ENCODE measurements around the gene SUFU. TPM values are rescaled to one million over a fixed set of nuclear protein-coding genes. Genes with fewer than 3 reads are reported as not detected.

The SUFU gene
- total and polyA plus RNA-seq, 2 of the 4 experiments (the other 2 are of a cell fraction): 2.2 to 11.0 TPM

DNA sequence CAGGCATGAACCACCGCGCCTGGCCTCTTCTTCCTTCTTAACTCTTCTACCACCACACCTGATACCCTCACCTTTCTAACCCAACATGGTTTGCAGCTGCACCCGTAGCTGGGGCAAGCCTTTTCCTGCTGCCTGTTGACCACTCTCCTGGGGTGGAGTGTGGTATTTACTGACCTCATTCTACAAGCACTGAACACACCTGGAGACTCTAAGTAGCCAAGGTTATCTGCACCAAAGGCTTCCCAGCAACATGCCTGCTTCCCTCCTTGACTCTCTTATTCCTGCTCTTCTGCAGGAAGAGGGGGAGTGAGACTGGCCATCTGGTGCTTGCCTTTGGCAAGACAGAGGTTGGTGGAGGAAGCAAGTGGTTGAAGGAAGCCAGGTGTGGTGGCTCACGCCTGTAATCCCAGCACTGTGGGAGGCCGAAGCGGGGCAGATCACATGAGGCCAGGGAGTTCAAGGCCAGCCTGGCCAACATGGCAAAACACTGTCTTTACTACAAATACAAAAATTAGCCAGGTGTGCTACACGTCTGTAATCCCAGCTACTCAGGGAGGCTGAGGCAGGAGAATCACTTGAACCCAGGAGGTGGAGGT is 11.3 kb upstream of the SUFU start:
- H3K9ac ChIP-seq (ENCODE audit: low read depth, low read length): no peak overlapping the region
- no peaks in the 10 kb centered on the region for H3K27me3 ChIP-seq (ENCODE audit: control insufficient read depth, insufficient read depth, low read length)
- ChIA-PET POLR2A (ENCODE audit: unreplicated experiment) (no interaction called here), CTCF (no interaction called here)
- dilution Hi-C loops (cut with HindIII; ENCODE audit: low sequenced_read_pairs, unreplicated experiment) (no loop called here), in situ Hi-C loops (cut with MboI; ENCODE audit: low sequenced_read_pairs) (no loop called here), intact Hi-C loops (cut with micrococcal nuclease) (no loop called here)
- H2BK15ac ChIP-seq (ENCODE audit: low read depth, low read length): no peak overlapping the region
- H3K4ac ChIP-seq (ENCODE audit: low read depth, low read length): no peak overlapping the region
- ATAC-seq (ENCODE audit: low read depth): no peak
- no peak overlapping the region for H3K4me3 ChIP-seq (ENCODE audit: insufficient read depth, low read depth, low read length)
- peaks cover 14% of the 10 kb centered on the region; the same call in 1 of the 2 replicates for H3K9me1 ChIP-seq (ENCODE audit: insufficient read depth, low read length)
- no peak overlapping the region for H3K23ac ChIP-seq (ENCODE audit: low read depth, low read length)
- no peak overlapping the region for H3K56ac ChIP-seq (ENCODE audit: extremely low read depth, insufficient read depth, low read length)
- 100% methylated on average over 2 of the region's 7 CpGs; no CpG with 5 or more reads in 1 of the 2 experiments for WGBS, 2 experiments (ENCODE audit: extremely low coverage in 2 of 2, insufficient read length in 1 of 2)
- H3K18ac ChIP-seq (ENCODE audit: low read depth, low read length): no peak overlapping the region
- peaks cover 24% of the 10 kb centered on the region for H3K36me3 ChIP-seq (ENCODE audit: control insufficient read depth, insufficient read depth, low read length)
- H4K5ac ChIP-seq (ENCODE audit: low read depth, low read length): no peak overlapping the region
- H2BK5ac ChIP-seq (ENCODE audit: low read depth, low read length, poor library complexity, severe bottlenecking): no peak overlapping the region
- no peak overlapping the region for H2AFZ ChIP-seq (replicated peaks; ENCODE audit: low read length, poor library complexity)
- peaks cover 25 to 68% of the 10 kb centered on the region in 2 experiments for H3K79me1 ChIP-seq (ENCODE audit: low read depth in 1 of 2, low read length in 2 of 2)
- no peak overlapping the region for H4K91ac ChIP-seq (ENCODE audit: insufficient read depth, low read depth, low read length)
- H2AK9ac ChIP-seq (replicated peaks; ENCODE audit: low read depth, low read length, poor library complexity): no peak overlapping the region
- no peak overlapping the region for H2BK120ac ChIP-seq (ENCODE audit: low read depth, low read length)
- no peaks in the 10 kb centered on the region for H3K4me1 ChIP-seq (ENCODE audit: control insufficient read depth, insufficient read depth, low read length)
- no peak overlapping the region for H4K8ac ChIP-seq (ENCODE audit: low read depth in 2 of 2, low read length in 2 of 2)
- no peak overlapping the region for H3K27ac ChIP-seq (ENCODE audit: insufficient read depth, low read length)
- DNase-seq: no peak
- no peak overlapping the region for H3K14ac ChIP-seq (replicated peaks; ENCODE audit: low read depth, low read length)
- H3K4me2 ChIP-seq (ENCODE audit: low read depth, low read length): no peak overlapping the region
- H4K20me1 ChIP-seq (ENCODE audit: insufficient read depth, low read length): peaks cover 63% of the 10 kb centered on the region
- TF ChIP-seq RFX5 (IDR thresholded peaks at IDR 0.05; ENCODE audit: low read depth, low read length): no peak
- TF ChIP-seq, protein P1, sequence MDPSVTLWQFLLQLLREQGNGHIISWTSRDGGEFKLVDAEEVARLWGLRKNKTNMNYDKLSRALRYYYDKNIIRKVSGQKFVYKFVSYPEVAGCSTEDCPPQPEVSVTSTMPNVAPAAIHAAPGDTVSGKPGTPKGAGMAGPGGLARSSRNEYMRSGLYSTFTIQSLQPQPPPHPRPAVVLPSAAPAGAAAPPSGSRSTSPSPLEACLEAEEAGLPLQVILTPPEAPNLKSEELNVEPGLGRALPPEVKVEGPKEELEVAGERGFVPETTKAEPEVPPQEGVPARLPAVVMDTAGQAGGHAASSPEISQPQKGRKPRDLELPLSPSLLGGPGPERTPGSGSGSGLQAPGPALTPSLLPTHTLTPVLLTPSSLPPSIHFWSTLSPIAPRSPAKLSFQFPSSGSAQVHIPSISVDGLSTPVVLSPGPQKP (IDR thresholded peaks at IDR 0.05; ENCODE audit: borderline replicate concordance, low read depth, low read length): no peak
- TF ChIP-seq SMC3 (IDR thresholded peaks at IDR 0.05; ENCODE audit: low read depth, low read length): no peak
- no peak for TF ChIP-seq MXI1 (IDR thresholded peaks at IDR 0.05; ENCODE audit: borderline replicate concordance, low read depth, low read length)
- no peak for TF ChIP-seq BHLHE40 (IDR thresholded peaks at IDR 0.05; ENCODE audit: low read depth, low read length)
- TF ChIP-seq NFE2L2 (IDR thresholded peaks at IDR 0.05; ENCODE audit: low read depth, low read length): no peak
- no peak for TF ChIP-seq POLR2A (IDR thresholded peaks at IDR 0.05; ENCODE audit: low read depth, low read length)
- TF ChIP-seq CHD1 (IDR thresholded peaks at IDR 0.05; ENCODE audit: low read depth, low read length): no peak
- TF ChIP-seq RAD21 (IDR thresholded peaks at IDR 0.05; ENCODE audit: low read length): no peak
- TF ChIP-seq, protein P2, sequence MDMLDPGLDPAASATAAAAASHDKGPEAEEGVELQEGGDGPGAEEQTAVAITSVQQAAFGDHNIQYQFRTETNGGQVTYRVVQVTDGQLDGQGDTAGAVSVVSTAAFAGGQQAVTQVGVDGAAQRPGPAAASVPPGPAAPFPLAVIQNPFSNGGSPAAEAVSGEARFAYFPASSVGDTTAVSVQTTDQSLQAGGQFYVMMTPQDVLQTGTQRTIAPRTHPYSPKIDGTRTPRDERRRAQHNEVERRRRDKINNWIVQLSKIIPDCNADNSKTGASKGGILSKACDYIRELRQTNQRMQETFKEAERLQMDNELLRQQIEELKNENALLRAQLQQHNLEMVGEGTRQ (IDR thresholded peaks at IDR 0.05; ENCODE audit: low read depth, low read length): no peak
- TF ChIP-seq MAFK (IDR thresholded peaks at IDR 0.05; ENCODE audit: low read depth, low read length): no peak
- TF ChIP-seq CEBPB (IDR thresholded peaks at IDR 0.05; ENCODE audit: low read depth, low read length): no peak
- no peak for TF ChIP-seq RCOR1 (IDR thresholded peaks at IDR 0.05; ENCODE audit: insufficient replicate concordance, low read length)
- no peak for TF ChIP-seq FOS (IDR thresholded peaks at IDR 0.05; ENCODE audit: low read depth, low read length)
- TF ChIP-seq, protein P3, sequence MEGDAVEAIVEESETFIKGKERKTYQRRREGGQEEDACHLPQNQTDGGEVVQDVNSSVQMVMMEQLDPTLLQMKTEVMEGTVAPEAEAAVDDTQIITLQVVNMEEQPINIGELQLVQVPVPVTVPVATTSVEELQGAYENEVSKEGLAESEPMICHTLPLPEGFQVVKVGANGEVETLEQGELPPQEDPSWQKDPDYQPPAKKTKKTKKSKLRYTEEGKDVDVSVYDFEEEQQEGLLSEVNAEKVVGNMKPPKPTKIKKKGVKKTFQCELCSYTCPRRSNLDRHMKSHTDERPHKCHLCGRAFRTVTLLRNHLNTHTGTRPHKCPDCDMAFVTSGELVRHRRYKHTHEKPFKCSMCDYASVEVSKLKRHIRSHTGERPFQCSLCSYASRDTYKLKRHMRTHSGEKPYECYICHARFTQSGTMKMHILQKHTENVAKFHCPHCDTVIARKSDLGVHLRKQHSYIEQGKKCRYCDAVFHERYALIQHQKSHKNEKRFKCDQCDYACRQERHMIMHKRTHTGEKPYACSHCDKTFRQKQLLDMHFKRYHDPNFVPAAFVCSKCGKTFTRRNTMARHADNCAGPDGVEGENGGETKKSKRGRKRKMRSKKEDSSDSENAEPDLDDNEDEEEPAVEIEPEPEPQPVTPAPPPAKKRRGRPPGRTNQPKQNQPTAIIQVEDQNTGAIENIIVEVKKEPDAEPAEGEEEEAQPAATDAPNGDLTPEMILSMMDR (conservative IDR thresholded peaks at IDR 0.05; ENCODE audit: low read depth, low read length): no peak
- no peak for TF ChIP-seq MAZ (IDR thresholded peaks at IDR 0.05; ENCODE audit: borderline replicate concordance, low read depth, low read length)
- no peak overlapping the region for H2AK5ac ChIP-seq (ENCODE audit: low read depth, low read length)
- H3K9me3 ChIP-seq (ENCODE audit: control insufficient read depth, insufficient read depth, low read length): no peaks in the 10 kb centered on the region
- no peak overlapping the region for H2BK20ac ChIP-seq (ENCODE audit: low read depth, low read length)
- no TSS peak for BruUV-seq (replicated peaks)

Measured in IMR-90 (cell line).